ENCODE results near the gene LCP1.

LCP1 gene

GRCh38 chr13:46094478-46094877 lies 87.5 kb downstream of the LCP1 start:
- DNase-seq, result no peak

- no peak for DNase-seq
Observed at GRCh38 chr13:46088821-46089562, 93.0 kb downstream of the LCP1 start.

GRCh38 chr13:46087481-46087880 lies 94.5 kb downstream of the LCP1 start:
- DNase-seq, result no peak

GRCh38 chr13:46086985-46087384 lies 95.0 kb downstream of the LCP1 start:
- no peak for DNase-seq

- no peak for DNase-seq
Observed at GRCh38 chr13:46086421-46086922, 95.5 kb downstream of the LCP1 start.

- no peak for DNase-seq
Observed at GRCh38 chr13:46085737-46086136, 96.2 kb downstream of the LCP1 start.

- no peak for DNase-seq
Observed at GRCh38 chr13:46082324-46082723, 99.7 kb downstream of the LCP1 start.

GRCh38 chr13:46079770-46080169 lies 102.2 kb downstream of the LCP1 start:
- no peak for DNase-seq

- DNase-seq, result no peak
Observed at GRCh38 chr13:46077265-46077664, 104.7 kb downstream of the LCP1 start.

GRCh38 chr13:46076827-46077226 lies 105.2 kb downstream of the LCP1 start:
- DNase-seq, result no peak

All from NCI-H2171 treated with DMSO at 0.1 percent for 48 hours (cell line).